COLO668 (cell line): ENCODE results near the gene ALDH3A2.

Experiments
- DNase-seq: peaks from one replicate; lab custom pipeline; 2025; ENCODE audit not compliant: unreplicated experiment; lab: John Stamatoyannopoulos, UW

The ALDH3A2 gene

GRCh38 chr17:19713901-19714361, 65.4 kb downstream of the ALDH3A2 start:
- DNase-seq: no peak

GRCh38 chr17:19714542-19715411, 66.2 kb downstream of the ALDH3A2 start:
- DNase-seq: peak; percentile 23

GRCh38 chr17:19716108-19717030, 67.8 kb downstream of the ALDH3A2 start, which contains the start of gene SLC47A2:
Gene SLC47A2, minus strand, starts transcription at chr17:19716584. Its CDS starts 29 bp downstream, at chr17:19716555.
- DNase-seq: no peak

- no peak for DNase-seq
Observed at GRCh38 chr17:19717031-19717360, 68.4 kb downstream of the ALDH3A2 start.

GRCh38 chr17:19717411-19717908, 68.9 kb downstream of the ALDH3A2 start:
- DNase-seq: no peak

GRCh38 chr17:19718041-19718612, 69.6 kb downstream of the ALDH3A2 start:
- no peak for DNase-seq

GRCh38 chr17:19718613-19719354, 70.2 kb downstream of the ALDH3A2 start:
- no peak for DNase-seq

GRCh38 chr17:19719355-19720209, 71.0 kb downstream of the ALDH3A2 start:
- DNase-seq: no peak

GRCh38 chr17:19720210-19720475, 71.6 kb downstream of the ALDH3A2 start:
- DNase-seq: no peak

- peak; percentile 65 for DNase-seq
Observed at GRCh38 chr17:19720631-19721426, 72.3 kb downstream of the ALDH3A2 start.

- DNase-seq: peak; percentile 52
Observed at GRCh38 chr17:19723964-19724363, 75.4 kb downstream of the ALDH3A2 start.

- no peak for DNase-seq
Observed at GRCh38 chr17:19724501-19725420, 76.2 kb downstream of the ALDH3A2 start.

GRCh38 chr17:19725486-19725885, 76.9 kb downstream of the ALDH3A2 start:
- no peak for DNase-seq

- DNase-seq: peak; percentile 4
Observed at GRCh38 chr17:19726631-19727376, 78.3 kb downstream of the ALDH3A2 start.
